ENCODE measurements around the gene UBE2D1. TPM values are rescaled to one million over a fixed set of nuclear protein-coding genes. Genes with fewer than 3 reads are reported as not detected.
A peak's percentile ranks its signal among the peaks of the same experiment; 100 is the strongest.

Gene UBE2D1
- total RNA-seq, 4 donors from 2014 or later: 62.0 to 178 (median 81.6) TPM

GRCh38 chr10:58320351-58321049 is 14.3 kb upstream of the UBE2D1 start:
- H3K27me3 ChIP-seq: no peaks in the 10 kb centered on the region
- TF ChIP-seq POLR2A (IDR thresholded peaks at IDR 0.05) (no peak), CTCF (IDR thresholded peaks at IDR 0.05 in 4 of 5, conservative IDR thresholded peaks at IDR 0.05 in 1 of 5) (no peak)
- no peaks in the 10 kb centered on the region for H3K4me1 ChIP-seq
- H3K36me3 ChIP-seq: no peaks in the 10 kb centered on the region
- no peaks in the 10 kb centered on the region for H3K9me3 ChIP-seq
- ATAC-seq (no peak), DNase-seq (no peak)
- H3K27ac ChIP-seq: no peak overlapping the region
- in situ Hi-C loops (cut with MboI; ENCODE audit: low sequenced_read_pairs in 4 of 4): loop anchor here in 2 of 4 donors (10.0 kb wide), 2 partner anchors 54 to 64 kb away; partner anchors contain the start of gene TFAM (in 1 of the 2)
- no peak overlapping the region for H3K4me3 ChIP-seq
- intact Hi-C loops (cut with DNase I; ENCODE audit: low total_unique reads): no loop called here

GRCh38 chr10:58322072-58322834 is 12.6 kb upstream of the UBE2D1 start:
- Histone ChIP-seq H3K27me3 (peaks cover 0 to 2% (median 0%) of the 10 kb centered on the region in 3 donors), H3K27ac (peak overlapping the region in 3 of 4 donors; percentile 57 to 61 (median 58)), H3K9me3 (no peaks in the 10 kb centered on the region), H3K4me3 (no peak overlapping the region), H3K4me1 (no peaks in the 10 kb centered on the region), H3K36me3 (no peaks in the 10 kb centered on the region)
- TF ChIP-seq POLR2A (IDR thresholded peaks at IDR 0.05) (no peak), CTCF (IDR thresholded peaks at IDR 0.05 in 4 of 5, conservative IDR thresholded peaks at IDR 0.05 in 1 of 5) (no peak)
- DNase-seq (peak; percentile 11 to 48), ATAC-seq (peak; percentile 80 to 94)
- intact Hi-C loops (cut with DNase I; ENCODE audit: low total_unique reads): no loop called here
- in situ Hi-C loops (cut with MboI; ENCODE audit: low sequenced_read_pairs in 4 of 4): loop anchor here in 2 of 4 donors (10.0 kb wide), 2 partner anchors 53 to 63 kb away; partner anchors contain the start of gene TFAM (in 1 of the 2)

- Histone ChIP-seq H3K9me3 (no peaks in the 10 kb centered on the region), H3K4me3 (no peak overlapping the region), H3K36me3 (no peaks in the 10 kb centered on the region), H3K27me3 (peaks cover 0 to 2% (median 0%) of the 10 kb centered on the region in 3 donors), H3K27ac (peak overlapping the region in 3 of 4 donors; percentile 57 to 61 (median 58)), H3K4me1 (no peaks in the 10 kb centered on the region)
- ATAC-seq (no peak), DNase-seq (no peak)
- in situ Hi-C loops (cut with MboI; ENCODE audit: low sequenced_read_pairs in 4 of 4): loop anchor here in 2 of 4 donors (10.0 kb wide), 2 partner anchors 52 to 62 kb away; partner anchors contain the start of gene TFAM (in 1 of the 2)
- intact Hi-C loops (cut with DNase I; ENCODE audit: low total_unique reads): no loop called here
- TF ChIP-seq CTCF (IDR thresholded peaks at IDR 0.05 in 4 of 5, conservative IDR thresholded peaks at IDR 0.05 in 1 of 5) (no peak), POLR2A (IDR thresholded peaks at IDR 0.05) (no peak)
Measured at GRCh38 chr10:58322835-58323209, 12.0 kb upstream of the UBE2D1 start.

GRCh38 chr10:58326967-58327381 is 7.8 kb upstream of the UBE2D1 start:
- peaks cover 0 to 2% (median 0%) of the 10 kb centered on the region in 3 donors for H3K27me3 ChIP-seq
- no peaks in the 10 kb centered on the region for H3K4me1 ChIP-seq
- no peak for TF ChIP-seq POLR2A (IDR thresholded peaks at IDR 0.05)
- no peak for TF ChIP-seq CTCF (IDR thresholded peaks at IDR 0.05 in 4 of 5, conservative IDR thresholded peaks at IDR 0.05 in 1 of 5)
- no peak overlapping the region for H3K27ac ChIP-seq
- H3K36me3 ChIP-seq: no peaks in the 10 kb centered on the region
- in situ Hi-C loops (cut with MboI; ENCODE audit: low sequenced_read_pairs in 4 of 4) (loop anchor here in 2 of 4 donors (10.0 kb wide), 2 partner anchors 48 to 58 kb away; partner anchors contain the start of gene TFAM (in 1 of the 2)), intact Hi-C loops (cut with DNase I; ENCODE audit: low total_unique reads) (no loop called here)
- peak overlapping the region in 1 of 4 donors; percentile 24 for H3K4me3 ChIP-seq
- no peaks in the 10 kb centered on the region for H3K9me3 ChIP-seq
- DNase-seq (peak; percentile 5 to 23), ATAC-seq (peak in 1 of 2 donors; percentile 38)

Measured in gastrocnemius medialis (tissue), 4 donors.